Endothelial cell of umbilical vein (primary cell): ENCODE results near the gene VPS37D.

Experiments
- JUN ChIP-seq: IDR thresholded peaks from 2 replicates; pipeline ENCODE4 v1.6.1; 2011; ENCODE audit warnings: borderline replicate concordance, low read depth; ENCODE audit not compliant: insufficient read length, insufficient read depth
- POLR2A ChIP-seq: IDR thresholded peaks from 2 replicates; pipeline ENCODE4 v1.6.1; 2012; ENCODE audit warnings: low read depth, mild to moderate bottlenecking, control low read depth, low read length
- POLR2AphosphoS5 ChIP-seq: IDR thresholded peaks from 2 replicates; pipeline ENCODE4 v1.6.1; 2012; ENCODE audit warnings: low read depth, mild to moderate bottlenecking, control low read depth, low read length, moderate library complexity; ENCODE audit not compliant: insufficient read depth
- TF ChIP-seq, protein P1 (sequence below), 2 donors: IDR thresholded peaks; 1 replicate in 1 of 2; 2 replicates in 1 of 2; pipeline ENCODE4 v1.5.1; 2011; ENCODE audit warnings: low read length in 2 of 2, mild to moderate bottlenecking in 2 of 2, moderate library complexity in 2 of 2, control low read depth in 1 of 2, inconsistent platforms in 1 of 2, low read depth in 1 of 2; ENCODE audit not compliant: insufficient read depth in 1 of 2; ENCODE audit errors: extremely low read depth in 1 of 2

DNA sequence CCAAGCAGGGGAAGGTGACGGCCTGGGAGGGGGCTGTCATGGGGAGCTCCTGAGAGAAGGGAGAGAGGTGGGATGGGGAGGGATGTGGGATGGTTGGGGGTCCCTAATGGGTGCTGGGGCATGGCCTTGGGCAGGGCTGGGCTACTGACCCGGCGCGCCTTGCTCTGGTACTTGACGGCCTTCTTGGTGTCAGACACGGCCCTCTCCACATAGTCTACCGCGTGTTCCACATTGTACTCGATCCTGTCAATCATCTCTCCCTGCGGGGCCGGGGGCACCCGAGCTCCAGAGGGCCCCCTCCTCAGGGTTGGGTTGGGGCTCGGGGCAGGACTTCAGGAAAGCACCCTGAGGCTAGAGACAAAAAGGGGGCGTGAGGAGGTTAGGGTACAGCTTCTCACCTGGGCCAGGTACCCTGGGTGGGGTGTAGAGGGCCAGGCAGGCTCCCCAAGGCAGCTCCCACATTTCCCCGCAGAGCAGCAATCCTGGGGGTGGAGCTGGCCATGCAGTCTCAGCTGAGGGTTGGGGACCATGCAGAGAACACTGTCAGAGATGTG is 33.0 kb downstream of the VPS37D start:
- TF ChIP-seq, protein P1, sequence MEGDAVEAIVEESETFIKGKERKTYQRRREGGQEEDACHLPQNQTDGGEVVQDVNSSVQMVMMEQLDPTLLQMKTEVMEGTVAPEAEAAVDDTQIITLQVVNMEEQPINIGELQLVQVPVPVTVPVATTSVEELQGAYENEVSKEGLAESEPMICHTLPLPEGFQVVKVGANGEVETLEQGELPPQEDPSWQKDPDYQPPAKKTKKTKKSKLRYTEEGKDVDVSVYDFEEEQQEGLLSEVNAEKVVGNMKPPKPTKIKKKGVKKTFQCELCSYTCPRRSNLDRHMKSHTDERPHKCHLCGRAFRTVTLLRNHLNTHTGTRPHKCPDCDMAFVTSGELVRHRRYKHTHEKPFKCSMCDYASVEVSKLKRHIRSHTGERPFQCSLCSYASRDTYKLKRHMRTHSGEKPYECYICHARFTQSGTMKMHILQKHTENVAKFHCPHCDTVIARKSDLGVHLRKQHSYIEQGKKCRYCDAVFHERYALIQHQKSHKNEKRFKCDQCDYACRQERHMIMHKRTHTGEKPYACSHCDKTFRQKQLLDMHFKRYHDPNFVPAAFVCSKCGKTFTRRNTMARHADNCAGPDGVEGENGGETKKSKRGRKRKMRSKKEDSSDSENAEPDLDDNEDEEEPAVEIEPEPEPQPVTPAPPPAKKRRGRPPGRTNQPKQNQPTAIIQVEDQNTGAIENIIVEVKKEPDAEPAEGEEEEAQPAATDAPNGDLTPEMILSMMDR (IDR thresholded peaks at IDR 0.05; ENCODE audit: extremely low read depth in 1 of 2, insufficient read depth in 1 of 2, low read depth in 1 of 2, low read length in 2 of 2) = no peak
- TF ChIP-seq POLR2A = no peak
- no peak for TF ChIP-seq POLR2AphosphoS5
- TF ChIP-seq JUN = no peak
